K562 (cell line): ENCODE data around the gene YY1AP1. TPM values are rescaled to one million over a fixed set of nuclear protein-coding genes. Genes with fewer than 3 reads are reported as not detected.

Experiments
- ATAC-seq: fragments of 200-7000 bp; cut with Tn5 transposase; 3 replicates; pipeline ENCODE4 v1.9.1; 2020; ENCODE audit warnings: moderate library complexity
- BruUV-seq: library from RNA; stranded (reverse); fragments of 400-500 nt; replicated peaks from 2 replicates; lab custom pipeline; 2021; lab: Mats Ljungman, UMichigan
- CTCF ChIA-PET: fragments of 300-600 bp; formaldehyde crosslinking; extraction: SDS; loops from one replicate; lab custom pipeline; 2021; ENCODE audit warnings: low intra/inter-chr PET ratio; lab: Yijun Ruan, JAX
- POLR2A ChIA-PET: fragments of 300-600, 350-650 bp; sonication (Branson Sonifier 250); formaldehyde crosslinking; extraction: SDS; loops from one replicate; lab custom pipeline; 2021; ENCODE audit warnings: antibody characterized with exemption, inconsistent platforms; lab: Yijun Ruan, JAX
- DNase-seq, 4 experiments: peaks; one replicate each; pipeline versions ENCODE4 v3.0.0 to v3.0.0-alpha.2; 2011 to 2018; ENCODE audit warnings: low spot score in 3 of 4, mixed read lengths in 3 of 4; ENCODE audit errors: extremely low read depth in 1 of 4
- FAIRE-seq: peaks from 2 replicates; lab custom pipeline; 2011; peaks lifted over from hg19 to GRCh38; lab: Jason Lieb, UNC
- H2AFZ ChIP-seq: 2 replicates; pipeline ENCODE4 v1.6.0; 2011; ENCODE audit warnings: low read depth, low read length, control low read depth, inconsistent platforms
- H3K27ac ChIP-seq: fragments of 200-600 bp; 3 replicates; pipeline ENCODE4 v1.8.0; 2011; ENCODE audit warnings: low read depth, mild to moderate bottlenecking, control low read depth, inconsistent platforms, low read length, moderate library complexity, mixed read lengths; ENCODE audit errors: extremely low read depth
- H3K27me3 ChIP-seq, 2 experiments: fragments of 300-600 bp in 1 of 2; 2 replicates in 1 of 2; 3 replicates in 1 of 2; pipeline versions ENCODE4 v1.6.0 to v1.8.0; 2011; ENCODE audit warnings: inconsistent platforms in 2 of 2, low read length in 2 of 2, mild to moderate bottlenecking in 1 of 2, mixed read lengths in 1 of 2, moderate library complexity in 1 of 2; ENCODE audit not compliant: control insufficient read depth in 2 of 2, insufficient read depth in 2 of 2
- H3K36me3 ChIP-seq: fragments of 300-600 bp; 3 replicates; pipeline ENCODE4 v1.8.0; 2011; ENCODE audit warnings: mild to moderate bottlenecking, low read length, inconsistent platforms; ENCODE audit not compliant: control insufficient read depth, insufficient read depth
- H3K4me1 ChIP-seq, 2 experiments: fragments of 200-600 bp in 1 of 2; replicated peaks in 1 of 2; 2 replicates in 1 of 2; 3 replicates in 1 of 2; pipeline versions ENCODE4 v1.5.1 to v1.8.0; 2011; ENCODE audit warnings: inconsistent platforms in 2 of 2, low read length in 2 of 2, mild to moderate bottlenecking in 1 of 2, mixed read lengths in 1 of 2, moderate library complexity in 1 of 2; ENCODE audit not compliant: control insufficient read depth in 2 of 2, insufficient read depth in 2 of 2
- H3K4me2 ChIP-seq: 2 replicates; pipeline ENCODE4 v1.6.1; 2011; ENCODE audit warnings: low read length, control low read depth, inconsistent platforms, mixed read lengths; ENCODE audit not compliant: insufficient read depth
- H3K4me3 ChIP-seq: fragments of 200-600 bp; sonication (generic), shearing (Covaris generic); 2 replicates; pipeline ENCODE4 v1.5.1; 2016; ENCODE audit warnings: control low read depth, inconsistent platforms
- H3K79me2 ChIP-seq: fragments of 200-600 bp; 3 replicates; pipeline ENCODE4 v1.8.0; 2011; ENCODE audit warnings: low read length, inconsistent platforms; ENCODE audit not compliant: control insufficient read depth, insufficient read depth
- H3K9ac ChIP-seq, 2 experiments: 2 replicates each; pipeline versions ENCODE4 v1.6.0 to v1.6.1; 2011; ENCODE audit warnings: low read depth in 2 of 2, low read length in 2 of 2, control low read depth in 1 of 2, inconsistent platforms in 1 of 2, mild to moderate bottlenecking in 1 of 2, mixed read lengths in 1 of 2; ENCODE audit not compliant: insufficient read depth in 1 of 2
- H3K9me1 ChIP-seq: one replicate; pipeline ENCODE4 v1.6.0; 2011; ENCODE audit warnings: inconsistent platforms, mild to moderate bottlenecking, low read length, moderate library complexity; ENCODE audit not compliant: control insufficient read depth, insufficient read depth
- H3K9me3 ChIP-seq: replicated peaks from 2 replicates; pipeline ENCODE4 v1.5.1; 2011; ENCODE audit warnings: low read depth, low read length, inconsistent platforms; ENCODE audit not compliant: control insufficient read depth, insufficient read depth
- H4K20me1 ChIP-seq: replicated peaks from 2 replicates; pipeline ENCODE4 v1.6.1; 2011; ENCODE audit warnings: low read length, inconsistent platforms, mixed read lengths; ENCODE audit not compliant: control insufficient read depth, insufficient read depth
- ELF2 ChIP-seq: fragments of 250-450 bp; sonication (Bioruptor Pico); IDR thresholded peaks from 2 replicates; pipeline ENCODE4 v1.5.0; 2021; ENCODE audit warnings: mild to moderate bottlenecking
- HIVEP1 ChIP-seq: fragments of 250-450 bp; sonication (Bioruptor Pico); IDR thresholded peaks from 2 replicates; pipeline ENCODE4 v1.4.0; 2020; ENCODE audit warnings: mild to moderate bottlenecking
- NR1H2 ChIP-seq: sonication (generic); formaldehyde crosslinking; IDR thresholded peaks from 2 replicates; pipeline ENCODE4 v1.4.0; 2020; ENCODE audit warnings: mild to moderate bottlenecking, missing genetic modification reagents
- PHTF2 ChIP-seq: fragments of 250-450 bp; sonication (Bioruptor Pico); IDR thresholded peaks from 2 replicates; pipeline ENCODE4 v1.5.0; 2021; ENCODE audit warnings: mild to moderate bottlenecking
- POLR2B ChIP-seq: fragments of 450-650 bp; IDR thresholded peaks from 2 replicates; pipeline ENCODE4 v1.6.1; 2018; ENCODE audit warnings: low read depth; ENCODE audit not compliant: partially characterized antibody
- SPI1 ChIP-seq: IDR thresholded peaks from 2 replicates; pipeline ENCODE4 v1.6.1; 2011; ENCODE audit warnings: low read depth, low read length, control low read depth, borderline replicate concordance
- TEAD2 ChIP-seq: fragments of 450-650 bp; IDR thresholded peaks from 2 replicates; pipeline ENCODE4 v1.6.1; 2016; ENCODE audit warnings: missing genetic modification characterization, control low read depth, missing compliant biosample characterization
- TFAM ChIP-seq: fragments of 250-450 bp; sonication (Bioruptor Pico); conservative IDR thresholded peaks from 2 replicates; pipeline ENCODE4 v1.5.0; 2021; ENCODE audit warnings: mild to moderate bottlenecking, moderate library complexity
- U2AF1 ChIP-seq: fragments of 200-400 bp; formaldehyde crosslinking; optimal IDR thresholded peaks from 2 replicates; pipeline ENCODE3; 2017; ENCODE audit warnings: mild to moderate bottlenecking, low read depth, low read length, moderate library complexity
- XRCC5 ChIP-seq: fragments of 200-400 bp; formaldehyde crosslinking; IDR thresholded peaks from 2 replicates; pipeline ENCODE4 v1.6.1; 2017; ENCODE audit warnings: low read depth, mild to moderate bottlenecking, low read length
- ZKSCAN8 ChIP-seq: fragments of 200-800 bp; sonication (Bioruptor generic); IDR thresholded peaks from 2 replicates; pipeline ENCODE4 v1.6.1; 2016; ENCODE audit warnings: missing genetic modification characterization, missing compliant biosample characterization
- WGBS: fragments of 100-300 bp; shearing (Covaris generic); methylation state at CpG from one replicate; pipeline ENCODE4 v1.1.6; 2016; ENCODE audit warnings: low coverage, mixed read lengths; ENCODE audit not compliant: insufficient coverage; ENCODE audit errors: missing lambda C conversion rate; 5-methylcytosine and 5-hydroxymethylcytosine counted together
- in situ Hi-C: fragments of 300-500 bp; cut with MboI; formaldehyde crosslinking; loops from 4 replicates; pipeline ENCODE4 v1.15.0; 2018; ENCODE audit warnings: inconsistent platforms, mixed read lengths
- intact Hi-C: fragments of 100-400 bp; cut with micrococcal nuclease; formaldehyde crosslinking; loops from 2 replicates; pipeline ENCODE4 v1.14.2; 2022
- polyA plus RNA-seq, 8 experiments: library from polyadenylated mRNA; depleted of rRNA in 4 of 8; stranded (reverse) in 5 of 8; unstranded in 3 of 8; fragments of >200 nt; fragmentation: Nextera tagmentation in 2 of 8; fragmentation: Illumina TruSeq in 1 of 8; extraction: Ambion mirVana in 2 of 8; extraction: Trizol in 1 of 8; gene quantifications; 2 replicates each; pipeline versions ENCODE4 v1.2.1 to v1.2.3, GENCODE V29; 2011 to 2014; ENCODE audit warnings: inconsistent platforms in 1 of 8, missing spikeins in 1 of 8
- total RNA-seq, 7 experiments: library from RNA; depleted of rRNA in 6 of 7; stranded (reverse); fragments of >200 nt in 6 of 7; fragmentation: Illumina TruSeq in 2 of 7; extraction: Trizol in 2 of 7; gene quantifications; 2 replicates each; pipeline versions ENCODE4 v1.2.1 to v1.2.3, GENCODE V29; 2011 to 2021; ENCODE audit warnings: low replicate concordance in 1 of 7
- TF ChIP-seq, protein P1 (sequence below): fragments of 250-450 bp; sonication (Bioruptor Pico); IDR thresholded peaks from 2 replicates; pipeline ENCODE4 v1.5.0; 2021
- TF ChIP-seq, protein P2 (sequence below), 2 experiments: IDR thresholded peaks; 2 replicates each; pipeline ENCODE4 v1.6.1; 2011; ENCODE audit warnings: borderline replicate concordance in 1 of 2, control low read depth in 1 of 2, low read depth in 1 of 2, low read length in 1 of 2, mild to moderate bottlenecking in 1 of 2, mixed read lengths in 1 of 2, moderate library complexity in 1 of 2; ENCODE audit not compliant: insufficient read depth in 1 of 2, insufficient read length in 1 of 2, poor library complexity in 1 of 2, severe bottlenecking in 1 of 2; ENCODE audit errors: extremely low read depth in 1 of 2
- TF ChIP-seq, protein P3 (sequence below): fragments of 250-450 bp; sonication (Bioruptor Pico); IDR thresholded peaks from 2 replicates; pipeline ENCODE4 v1.9.0; 2021; ENCODE audit warnings: mild to moderate bottlenecking
- TF ChIP-seq, protein P4 (sequence below): fragments of 450-650 bp; IDR thresholded peaks from 2 replicates; pipeline ENCODE4 v1.6.1; 2016; ENCODE audit warnings: missing biosample characterization, missing genetic modification characterization
- TF ChIP-seq, protein P5 (sequence below): sonication (generic); formaldehyde crosslinking; IDR thresholded peaks from 2 replicates; pipeline ENCODE4 v1.8.0; 2022; ENCODE audit warnings: mild to moderate bottlenecking, missing genetic modification reagents

The YY1AP1 gene
- total and polyA plus RNA-seq, 9 of the 15 experiments (the other 6 are each of a cell fraction or from before 2014, with no cell fraction given): 18.4 to 90.7 (median 42.9) TPM

DNA sequence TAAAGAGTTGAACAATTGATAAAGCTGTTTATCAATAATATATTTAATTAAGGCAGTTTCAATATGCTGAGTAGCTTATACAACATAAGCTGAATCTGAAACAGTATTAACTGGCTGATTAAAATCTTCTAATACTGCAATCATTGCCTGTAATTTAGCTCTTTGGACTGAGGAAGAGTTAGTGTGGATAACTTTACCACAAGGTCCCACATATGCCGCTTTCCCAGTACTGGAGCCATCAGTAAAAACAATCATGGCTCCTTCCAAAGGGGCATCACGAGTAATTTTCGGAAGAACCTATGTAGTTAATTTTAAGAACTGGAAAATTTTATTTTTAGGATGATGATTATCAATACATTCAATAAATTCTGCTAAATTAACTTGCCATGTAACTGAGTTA is 7.0 kb upstream of the YY1AP1 start:
- ATAC-seq: no peak
- ChIA-PET POLR2A (interaction anchor here (0.6 kb wide), 1 partner anchor 632 kb away, joined by 4 read pairs; the partner anchor contains the start of gene EFNA4), CTCF (no interaction called here)
- Histone ChIP-seq H3K27me3 (no peaks in the 10 kb centered on the region), H3K27ac (no peak overlapping the region), H2AFZ (no peak overlapping the region), H3K4me1 (peaks cover 18 to 37% of the 10 kb centered on the region in 2 experiments; a peak in 4 of 5 replicates), H3K4me2 (no peak overlapping the region), H3K4me3 (no peak overlapping the region), H3K9ac (no peak overlapping the region), H3K79me2 (peaks cover 97% of the 10 kb centered on the region), H3K36me3 (peaks cover 61% of the 10 kb centered on the region), H4K20me1 (no peaks in the 10 kb centered on the region), H3K9me3 (peaks cover 24% of the 10 kb centered on the region), H3K9me1 (no peaks in the 10 kb centered on the region)
- DNase-seq: no peak
- TF ChIP-seq, protein P1, sequence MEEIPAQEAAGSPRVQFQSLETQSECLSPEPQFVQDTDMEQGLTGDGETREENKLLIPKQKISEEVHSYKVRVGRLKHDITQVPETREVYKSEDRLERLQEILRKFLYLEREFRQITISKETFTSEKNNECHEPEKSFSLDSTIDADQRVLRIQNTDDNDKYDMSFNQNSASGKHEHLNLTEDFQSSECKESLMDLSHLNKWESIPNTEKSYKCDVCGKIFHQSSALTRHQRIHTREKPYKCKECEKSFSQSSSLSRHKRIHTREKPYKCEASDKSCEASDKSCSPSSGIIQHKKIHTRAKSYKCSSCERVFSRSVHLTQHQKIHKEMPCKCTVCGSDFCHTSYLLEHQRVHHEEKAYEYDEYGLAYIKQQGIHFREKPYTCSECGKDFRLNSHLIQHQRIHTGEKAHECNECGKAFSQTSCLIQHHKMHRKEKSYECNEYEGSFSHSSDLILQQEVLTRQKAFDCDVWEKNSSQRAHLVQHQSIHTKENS (CRISPR knock-in tag): no peak
- TF ChIP-seq, protein P2, sequence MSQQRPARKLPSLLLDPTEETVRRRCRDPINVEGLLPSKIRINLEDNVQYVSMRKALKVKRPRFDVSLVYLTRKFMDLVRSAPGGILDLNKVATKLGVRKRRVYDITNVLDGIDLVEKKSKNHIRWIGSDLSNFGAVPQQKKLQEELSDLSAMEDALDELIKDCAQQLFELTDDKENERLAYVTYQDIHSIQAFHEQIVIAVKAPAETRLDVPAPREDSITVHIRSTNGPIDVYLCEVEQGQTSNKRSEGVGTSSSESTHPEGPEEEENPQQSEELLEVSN (IDR thresholded peaks at IDR 0.05; ENCODE audit: borderline replicate concordance in 1 of 2, extremely low read depth in 1 of 2, insufficient read depth in 1 of 2, insufficient read length in 1 of 2, low read depth in 1 of 2, low read length in 1 of 2, poor library complexity in 1 of 2, severe bottlenecking in 1 of 2): no peak
- TF ChIP-seq XRCC5 (no peak), ELF2 (CRISPR knock-in tag) (no peak), U2AF1 (no peak), SPI1 (no peak), TFAM (CRISPR knock-in tag) (no peak), ZKSCAN8 (CRISPR knock-in tag) (no peak), NR1H2 (CRISPR knock-in tag) (no peak), HIVEP1 (CRISPR knock-in tag) (no peak), TEAD2 (tag) (no peak), POLR2B (no peak), PHTF2 (CRISPR knock-in tag) (no peak)
- TF ChIP-seq, protein P3, sequence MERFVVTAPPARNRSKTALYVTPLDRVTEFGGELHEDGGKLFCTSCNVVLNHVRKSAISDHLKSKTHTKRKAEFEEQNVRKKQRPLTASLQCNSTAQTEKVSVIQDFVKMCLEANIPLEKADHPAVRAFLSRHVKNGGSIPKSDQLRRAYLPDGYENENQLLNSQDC (CRISPR knock-in tag): no peak
- TF ChIP-seq, protein P4, sequence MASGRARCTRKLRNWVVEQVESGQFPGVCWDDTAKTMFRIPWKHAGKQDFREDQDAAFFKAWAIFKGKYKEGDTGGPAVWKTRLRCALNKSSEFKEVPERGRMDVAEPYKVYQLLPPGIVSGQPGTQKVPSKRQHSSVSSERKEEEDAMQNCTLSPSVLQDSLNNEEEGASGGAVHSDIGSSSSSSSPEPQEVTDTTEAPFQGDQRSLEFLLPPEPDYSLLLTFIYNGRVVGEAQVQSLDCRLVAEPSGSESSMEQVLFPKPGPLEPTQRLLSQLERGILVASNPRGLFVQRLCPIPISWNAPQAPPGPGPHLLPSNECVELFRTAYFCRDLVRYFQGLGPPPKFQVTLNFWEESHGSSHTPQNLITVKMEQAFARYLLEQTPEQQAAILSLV (tag): no peak
- TF ChIP-seq, protein P5, sequence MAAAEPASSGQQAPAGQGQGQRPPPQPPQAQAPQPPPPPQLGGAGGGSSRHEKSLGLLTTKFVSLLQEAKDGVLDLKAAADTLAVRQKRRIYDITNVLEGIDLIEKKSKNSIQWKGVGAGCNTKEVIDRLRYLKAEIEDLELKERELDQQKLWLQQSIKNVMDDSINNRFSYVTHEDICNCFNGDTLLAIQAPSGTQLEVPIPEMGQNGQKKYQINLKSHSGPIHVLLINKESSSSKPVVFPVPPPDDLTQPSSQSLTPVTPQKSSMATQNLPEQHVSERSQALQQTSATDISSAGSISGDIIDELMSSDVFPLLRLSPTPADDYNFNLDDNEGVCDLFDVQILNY (CRISPR knock-in tag): no peak
- no peak for FAIRE-seq
- BruUV-seq: no TSS peak
- WGBS: 100% methylated on average over 3 of the region's 3 CpGs
- intact Hi-C loops: no loop called here
- in situ Hi-C loops: no loop called here
